A549 treated with dexamethasone at 1 μM for 4 hours (cell line): ENCODE results near the gene EXOC6B. TPM values are rescaled to one million over a fixed set of nuclear protein-coding genes. Genes with fewer than 3 reads are reported as not detected.

Source experiments
- total RNA-seq: library from RNA; stranded (reverse); fragments of 200-300 nt; extraction: Qiagen RNA extraction; gene quantifications from 5 replicates; pipeline ENCODE4 v1.2.3, GENCODE V29; 2022

EXOC6B gene
- total RNA-seq: 7.8 to 10.2 TPM (median 9.8 TPM) in 5 replicates

DNA sequence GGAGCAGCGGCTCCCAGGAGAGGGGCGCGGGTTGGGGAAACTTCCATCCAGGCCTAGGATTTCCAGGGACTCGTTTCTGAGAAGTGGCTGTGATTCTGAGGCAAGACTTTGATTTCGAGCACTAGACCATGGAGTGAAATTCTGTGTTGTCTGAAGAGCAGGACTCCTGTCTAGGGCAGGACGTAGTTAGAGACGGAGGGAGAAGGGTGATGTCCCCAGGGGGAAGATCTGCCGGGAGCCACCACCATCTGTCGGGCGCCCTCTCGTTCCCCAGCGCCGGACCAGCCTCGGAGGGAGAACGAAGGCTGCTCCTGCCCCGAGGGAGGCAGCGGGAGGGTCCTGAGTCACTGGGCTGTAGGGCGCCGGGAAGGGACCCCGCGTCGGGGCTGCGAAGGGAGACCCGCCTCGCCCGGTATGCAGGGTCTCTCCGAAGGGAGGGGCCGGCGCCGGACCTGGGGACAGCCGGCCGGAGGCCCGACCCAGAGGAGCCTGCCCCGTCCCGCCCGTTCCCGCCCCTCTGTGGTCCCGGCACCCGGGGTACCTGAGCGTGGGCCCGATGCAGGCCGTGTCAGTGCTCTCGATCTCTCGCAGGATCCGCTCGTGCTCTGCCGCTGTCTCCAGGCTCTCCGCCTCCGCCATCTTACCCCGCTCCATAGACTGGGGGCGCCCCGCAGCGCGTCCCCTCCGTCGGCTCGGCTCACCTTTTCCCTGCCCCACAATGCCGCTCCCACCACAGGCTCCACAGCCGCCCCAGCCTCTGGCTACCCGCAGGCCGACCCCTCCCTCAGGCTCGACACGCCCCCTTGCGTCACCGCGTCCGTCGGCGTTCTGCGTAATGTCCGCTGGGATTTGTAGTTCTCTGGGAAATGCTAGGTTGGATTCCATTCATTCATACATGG is at the start of gene EXOC6B:
EXOC6B (minus strand) TSS at position 777 of the 899 bp plus-strand sequence.

DNA sequence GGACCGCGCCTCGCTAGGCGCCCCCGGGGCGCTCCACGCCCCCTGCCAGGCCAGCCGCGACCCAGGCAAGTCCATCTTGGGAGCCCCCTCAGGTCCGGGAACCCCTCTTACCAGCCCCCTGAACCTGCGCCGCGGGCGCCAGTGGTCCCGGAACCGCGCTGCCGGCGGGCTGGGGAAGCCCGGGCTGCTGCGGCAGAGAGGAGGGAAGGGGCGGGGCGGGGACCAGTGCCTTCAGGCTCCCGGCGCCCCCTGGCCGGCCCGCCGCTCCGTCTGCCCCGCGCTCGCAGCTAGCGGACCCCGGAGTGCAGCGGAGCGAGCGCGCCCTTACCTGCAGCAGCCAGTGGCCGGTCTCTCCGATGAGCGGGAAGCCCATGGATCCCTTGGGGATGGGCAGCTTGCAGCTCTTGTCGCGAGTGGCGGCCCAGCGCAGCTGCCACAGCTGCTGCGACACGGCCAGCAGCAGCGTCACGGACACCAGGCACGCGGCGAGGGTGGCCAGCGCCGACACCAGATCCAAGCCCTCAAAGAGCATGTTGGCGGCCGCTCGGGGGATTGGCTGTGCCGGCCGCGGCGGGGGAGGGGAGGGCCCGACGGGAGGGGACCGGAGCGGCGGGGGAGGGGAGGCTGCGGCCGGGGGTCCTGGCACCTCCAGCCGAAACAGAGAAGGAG is 678.4 kb downstream of the EXOC6B start, which contains the start of gene CYP26B1:
CYP26B1 (minus strand) TSS at position 560 of the 669 bp plus-strand sequence; CDS start at position 532, 28 bp downstream.

Other genes starting within 250 kb of the EXOC6B start
- 94.4 to 129 TPM (median 113 TPM) in 5 replicates for gene SPR, start 61.4 kb upstream of the EXOC6B start, total RNA-seq
- gene EMX1, start 91.5 kb upstream of the EXOC6B start, total RNA-seq: 0.07 to 0.28 TPM (median 0.21 TPM) in 4 of 5 replicates, not detected in the other
- gene SFXN5, start 245.7 kb upstream of the EXOC6B start, total RNA-seq: 9.6 to 14.6 TPM (median 12.7 TPM) in 5 replicates